Large intestine (tissue), 3 donors: ENCODE results near the gene DNALI1. TPM values are rescaled to one million over a fixed set of nuclear protein-coding genes. Genes with fewer than 3 reads are reported as not detected.
"Not testable (repeated sequence)": the region's sequence is repeated elsewhere in the genome, so short reads cannot be mapped to it uniquely, and the experiment has no call there.

Experiments
- DNase-seq, 2 donors: peaks; one replicate each; pipeline versions ENCODE4 v3.0.0 to v3.0.0-alpha.2; 2013
- H3K27ac ChIP-seq: one replicate; pipeline ENCODE4 v1.5.1; 2013; ENCODE audit warnings: low read length
- H3K27me3 ChIP-seq: 2 replicates; pipeline ENCODE4 v1.6.1; 2013; ENCODE audit warnings: low read length; ENCODE audit not compliant: control insufficient read depth, insufficient read depth
- H3K36me3 ChIP-seq: 2 replicates; pipeline ENCODE4 v1.6.1; 2013; ENCODE audit warnings: low read length; ENCODE audit not compliant: control insufficient read depth, insufficient read depth
- H3K4me1 ChIP-seq: one replicate; pipeline ENCODE4 v1.6.1; 2013; ENCODE audit warnings: low read length; ENCODE audit not compliant: control insufficient read depth, insufficient read depth
- H3K4me3 ChIP-seq: one replicate; pipeline ENCODE4 v1.5.1; 2013; ENCODE audit warnings: low read length
- H3K9me3 ChIP-seq: one replicate; pipeline ENCODE4 v1.6.1; 2013; ENCODE audit warnings: mild to moderate bottlenecking, low read depth, low read length, moderate library complexity; ENCODE audit not compliant: control insufficient read depth
- WGBS: methylation state at CpG from one replicate; pipeline ENCODE4 v1.1.5; 2013; ENCODE audit warnings: low lambda C conversion rate; ENCODE audit not compliant: insufficient coverage; 5-methylcytosine and 5-hydroxymethylcytosine counted together
- polyA plus RNA-seq: library from polyadenylated mRNA; unstranded; fragments of 120-200 nt; gene quantifications from one replicate; pipeline ENCODE4 v1.2.1, GENCODE V29; 2013

Gene DNALI1
- polyA plus RNA-seq, 1 donor, result 40.6 TPM

- no CpG with 5 or more reads among the region's 11 CpGs for WGBS
- no peak for DNase-seq
- Histone ChIP-seq H3K36me3 (peaks cover 13% of the 10 kb centered on the region), H3K4me1 (peaks cover 20% of the 10 kb centered on the region), H3K27ac (peak overlapping the region; percentile 53), H3K4me3 (peak overlapping the region; percentile 84), H3K9me3 (no peaks in the 10 kb centered on the region), H3K27me3 (no peaks in the 10 kb centered on the region)
Observed at GRCh38 chr1:37553598-37553926, 3.2 kb upstream of the DNALI1 start.

GRCh38 chr1:37553927-37554808, 2.6 kb upstream of the DNALI1 start, which contains the start of gene SNIP1:
Gene SNIP1 (minus strand): TSS chr1:37554293. CDS start chr1:37554229, 64 bp downstream.
- DNase-seq, result peak; percentile 91 to 94
- H3K4me3 ChIP-seq, result peak within 1 kb of the TSS; percentile 84
- no peaks in the 10 kb centered on the region for H3K9me3 ChIP-seq
- 100% methylated on average over 1 of the region's 54 CpGs for WGBS
- peaks cover 11% of the 10 kb centered on the region for H3K36me3 ChIP-seq
- H3K27ac ChIP-seq, result peak within 1 kb of the TSS; percentile 53
- H3K4me1 ChIP-seq, result peaks cover 23% of the 10 kb centered on the region
- no peaks in the 10 kb centered on the region for H3K27me3 ChIP-seq

- WGBS, result no CpG with 5 or more reads among the region's 3 CpGs
Observed at GRCh38 chr1:37557402-37557801, 662 bp downstream of the DNALI1 start.

GRCh38 chr1:37558411-37558810, 1.7 kb downstream of the DNALI1 start:
- Histone ChIP-seq H3K4me3 (no peak overlapping the region), H3K36me3 (peaks cover 14% of the 10 kb centered on the region), H3K4me1 (peaks cover 26% of the 10 kb centered on the region), H3K9me3 (no peaks in the 10 kb centered on the region), H3K27me3 (no peaks in the 10 kb centered on the region), H3K27ac (no peak overlapping the region)
- WGBS, result no CpG with 5 or more reads among the region's 1 CpG
- DNase-seq, result no peak

More at GRCh38 chr1:37557402-37557801, 662 bp downstream of the DNALI1 start:
- DNase-seq, result no peak
- peaks cover 11% of the 10 kb centered on the region for H3K36me3 ChIP-seq
- H3K27me3 ChIP-seq, result no peaks in the 10 kb centered on the region
- H3K4me3 ChIP-seq, result peak overlapping the region; percentile 44
- no peak overlapping the region for H3K27ac ChIP-seq
- H3K4me1 ChIP-seq, result peaks cover 33% of the 10 kb centered on the region
- H3K9me3 ChIP-seq, result no peaks in the 10 kb centered on the region

GRCh38 chr1:37559080-37559479, 2.3 kb downstream of the DNALI1 start:
- WGBS, result no CpG with 5 or more reads among the region's 7 CpGs
- Histone ChIP-seq H3K27ac (no peak overlapping the region), H3K9me3 (no peaks in the 10 kb centered on the region), H3K4me1 (peaks cover 26% of the 10 kb centered on the region), H3K27me3 (no peaks in the 10 kb centered on the region), H3K36me3 (peaks cover 15% of the 10 kb centered on the region), H3K4me3 (no peak overlapping the region)
- DNase-seq, result no peak

- WGBS, result no CpG with 5 or more reads among the region's 12 CpGs
- H3K9me3 ChIP-seq, H3K27me3 ChIP-seq, H3K4me3 ChIP-seq: not testable (repeated sequence)
- peak overlapping the region; percentile 67 for H3K27ac ChIP-seq
- H3K4me1 ChIP-seq, result peaks cover 26% of the 10 kb centered on the region
- DNase-seq, result peak in 1 of 2 donors; percentile 34
- H3K36me3 ChIP-seq, result peaks cover 21% of the 10 kb centered on the region
Observed at GRCh38 chr1:37559957-37560379, 3.2 kb downstream of the DNALI1 start.

GRCh38 chr1:37560401-37561132, 3.8 kb downstream of the DNALI1 start:
- peaks cover 26% of the 10 kb centered on the region for H3K4me1 ChIP-seq
- no peaks in the 10 kb centered on the region for H3K27me3 ChIP-seq
- H3K9me3 ChIP-seq, result no peaks in the 10 kb centered on the region
- H3K27ac ChIP-seq, result peak overlapping the region; percentile 67
- H3K36me3 ChIP-seq, result peaks cover 27% of the 10 kb centered on the region
- WGBS, result no CpG with 5 or more reads among the region's 10 CpGs
- DNase-seq, result peak; percentile 26 to 45
- H3K4me3 ChIP-seq, result no peak overlapping the region

- Histone ChIP-seq H3K27ac (peak overlapping the region; percentile 67), H3K4me3 (no peak overlapping the region), H3K9me3 (no peaks in the 10 kb centered on the region), H3K27me3 (no peaks in the 10 kb centered on the region), H3K36me3 (peaks cover 36% of the 10 kb centered on the region), H3K4me1 (peaks cover 23% of the 10 kb centered on the region)
- 95% methylated on average over 3 of the region's 21 CpGs for WGBS
- peak; percentile 24 to 44 for DNase-seq
Observed at GRCh38 chr1:37561133-37562132, 4.7 kb downstream of the DNALI1 start.

- H3K27ac ChIP-seq, result no peak overlapping the region
- no peaks in the 10 kb centered on the region for H3K9me3 ChIP-seq
- H3K4me1 ChIP-seq, result peaks cover 12% of the 10 kb centered on the region
- no peak overlapping the region for H3K4me3 ChIP-seq
- peaks cover 51% of the 10 kb centered on the region for H3K36me3 ChIP-seq
- WGBS, result 100% methylated on average over 1 of the region's 1 CpG
- DNase-seq, result no peak
- H3K27me3 ChIP-seq, result no peaks in the 10 kb centered on the region
Observed at GRCh38 chr1:37562984-37563383, 6.2 kb downstream of the DNALI1 start.

- H3K9me3 ChIP-seq, result no peaks in the 10 kb centered on the region
- DNase-seq, result no peak
- H3K36me3 ChIP-seq, result peaks cover 67% of the 10 kb centered on the region
- H3K4me3 ChIP-seq, result no peak overlapping the region
- no peak overlapping the region for H3K27ac ChIP-seq
- peaks cover 6% of the 10 kb centered on the region for H3K4me1 ChIP-seq
- H3K27me3 ChIP-seq, result no peaks in the 10 kb centered on the region
Observed at GRCh38 chr1:37564892-37565291, 8.2 kb downstream of the DNALI1 start.
